HepG2 (cell line): ENCODE data around the gene APLNR. TPM values are rescaled to one million over a fixed set of nuclear protein-coding genes. Genes with fewer than 3 reads are reported as not detected.

Experiments
- ATAC-seq: fragments of 200-7000 bp; cut with Tn5 transposase; 3 replicates; pipeline ENCODE4 v1.9.1; 2020; ENCODE audit warnings: mild to moderate bottlenecking, moderate library complexity
- BruUV-seq: library from RNA; stranded (reverse); fragments of 400-500 nt; replicated peaks from 2 replicates; lab custom pipeline; 2021; lab: Mats Ljungman, UMichigan
- CTCF ChIA-PET: fragments of 300-600 bp; formaldehyde crosslinking; extraction: SDS; loops from one replicate; lab custom pipeline; 2021; ENCODE audit warnings: low total read pairs, inconsistent platforms, low intra/inter-chr PET ratio; lab: Yijun Ruan, JAX
- POLR2A ChIA-PET: fragments of 350-600 bp; sonication (Branson Sonifier 250); formaldehyde crosslinking; loops from one replicate; lab custom pipeline; 2020; ENCODE audit warnings: antibody characterized with exemption, inconsistent platforms; lab: Yijun Ruan, JAX
- DNase-seq: peaks from one replicate; pipeline ENCODE4 v3.0.0-alpha.2; 2015; ENCODE audit warnings: low spot score
- FAIRE-seq: peaks from 3 replicates; lab custom pipeline; 2011; peaks lifted over from hg19 to GRCh38; lab: Jason Lieb, UNC
- H2AFZ ChIP-seq: one replicate; pipeline ENCODE4 v1.6.1; 2011; ENCODE audit warnings: low read length, inconsistent platforms
- H3K27ac ChIP-seq: fragments of 300-600 bp; 3 replicates; pipeline ENCODE4 v1.8.0; 2011; ENCODE audit warnings: mixed run types, mild to moderate bottlenecking, mixed read lengths, low read length, inconsistent platforms; ENCODE audit not compliant: insufficient read depth; ENCODE audit errors: extremely low read length
- H3K27me3 ChIP-seq, 2 experiments: fragments of 200-600 bp in 1 of 2; 2 replicates in 1 of 2; 3 replicates in 1 of 2; pipeline versions ENCODE4 v1.6.0 to v1.8.0; 2011; ENCODE audit warnings: low read length in 2 of 2, mild to moderate bottlenecking in 2 of 2, moderate library complexity in 2 of 2, inconsistent platforms in 1 of 2; ENCODE audit not compliant: insufficient read depth in 2 of 2, control insufficient read depth in 1 of 2
- H3K36me3 ChIP-seq, 2 experiments: fragments of 200-600 bp in 1 of 2; replicated peaks in 1 of 2; 2 replicates in 1 of 2; 3 replicates in 1 of 2; pipeline versions ENCODE4 v1.5.1 to v1.8.0; 2011; ENCODE audit warnings: low read length in 2 of 2, inconsistent platforms in 1 of 2; ENCODE audit not compliant: insufficient read depth in 2 of 2, control insufficient read depth in 1 of 2
- H3K4me1 ChIP-seq: 2 replicates; pipeline ENCODE4 v1.5.1; 2012; ENCODE audit warnings: low read length, inconsistent platforms; ENCODE audit not compliant: insufficient read depth
- H3K4me2 ChIP-seq: 2 replicates; pipeline ENCODE4 v1.6.0; 2011; ENCODE audit warnings: low read depth, low read length, inconsistent platforms
- H3K4me3 ChIP-seq, 3 experiments: fragments of 200-600 bp in 1 of 3; sonication (generic), shearing (Covaris generic) in 1 of 3; replicated peaks in 1 of 3; 2 replicates each; pipeline ENCODE4 v1.5.1; 2011 to 2016; ENCODE audit warnings: low read length in 3 of 3, inconsistent platforms in 2 of 3, low read depth in 2 of 3, mild to moderate bottlenecking in 2 of 3, control low read depth in 1 of 3, mixed read lengths in 1 of 3; ENCODE audit not compliant: insufficient read depth in 1 of 3
- H3K79me2 ChIP-seq: one replicate; pipeline ENCODE4 v1.6.1; 2011; ENCODE audit warnings: low read length, inconsistent platforms; ENCODE audit not compliant: insufficient read depth
- H3K9ac ChIP-seq: 2 replicates; pipeline ENCODE4 v1.6.0; 2011; ENCODE audit warnings: mild to moderate bottlenecking, low read depth, low read length, inconsistent platforms; ENCODE audit not compliant: insufficient read depth
- H3K9me3 ChIP-seq: 2 replicates; pipeline ENCODE4 v1.5.1; 2012; ENCODE audit warnings: mild to moderate bottlenecking, low read length
- H4K20me1 ChIP-seq: 2 replicates; pipeline ENCODE4 v1.6.0; 2011; ENCODE audit warnings: inconsistent platforms, mild to moderate bottlenecking, low read length, moderate library complexity; ENCODE audit not compliant: insufficient read depth
- FOXC1 ChIP-seq: sonication (generic); formaldehyde crosslinking; IDR thresholded peaks from 2 replicates; pipeline ENCODE4 v1.8.0; 2022; ENCODE audit warnings: mild to moderate bottlenecking, missing genetic modification reagents, borderline replicate concordance
- MXD4 ChIP-seq: IDR thresholded peaks from 2 replicates; pipeline ENCODE4 v1.6.1; 2016; ENCODE audit warnings: mild to moderate bottlenecking, missing biosample characterization, missing genetic modification reagents
- NFRKB ChIP-seq: fragments of 450-650 bp; IDR thresholded peaks from 2 replicates; pipeline ENCODE4 v1.6.1; 2017
- RBM39 ChIP-seq: fragments of 200-400 bp; formaldehyde crosslinking; IDR thresholded peaks from one replicate; pipeline ENCODE4 v1.6.1; 2018; ENCODE audit warnings: antibody characterized with exemption, mild to moderate bottlenecking, low read depth, low read length; ENCODE audit not compliant: poor library complexity, severe bottlenecking
- REPIN1 ChIP-seq: sonication (generic); formaldehyde crosslinking; IDR thresholded peaks from 2 replicates; pipeline ENCODE4 v1.8.0; 2022; ENCODE audit warnings: missing genetic modification reagents, low read depth, mild to moderate bottlenecking, borderline replicate concordance
- REXO4 ChIP-seq: sonication (generic); formaldehyde crosslinking; IDR thresholded peaks from 2 replicates; pipeline ENCODE4 v1.8.0; 2022; ENCODE audit warnings: missing genetic modification reagents, mild to moderate bottlenecking, borderline replicate concordance
- SRSF9 ChIP-seq: fragments of 200-400 bp; formaldehyde crosslinking; IDR thresholded peaks from 2 replicates; pipeline ENCODE4 v1.6.1; 2018; ENCODE audit warnings: borderline replicate concordance, mild to moderate bottlenecking, low read depth, low read length; ENCODE audit not compliant: insufficient read depth, poor library complexity, severe bottlenecking
- WGBS: methylation state at CpG from one replicate; pipeline ENCODE4 v1.1.6; 2017; ENCODE audit warnings: low lambda C conversion rate; 5-methylcytosine and 5-hydroxymethylcytosine counted together
- in situ Hi-C: cut with HindIII; loops from 2 replicates; pipeline ENCODE4 v1.10.0; 2017; ENCODE audit warnings: low pct_unique_long_range_greater_than_20kb; ENCODE audit not compliant: extremely low pct_ligation_motif_present
- intact Hi-C: fragments of 100-400 bp; cut with micrococcal nuclease; formaldehyde crosslinking; loops from one replicate; pipeline ENCODE4 v1.10.0; 2022; ENCODE audit not compliant: unreplicated experiment
- polyA plus RNA-seq, 8 experiments: library from polyadenylated mRNA; depleted of rRNA in 3 of 8; stranded (reverse) in 7 of 8; unstranded in 1 of 8; fragments of >200 nt; fragmentation: Illumina TruSeq in 4 of 8; extraction: Trizol in 4 of 8; gene quantifications; 2 replicates each; pipeline versions ENCODE4 v1.2.1 to v1.2.3, GENCODE V29; 2011 to 2016; ENCODE audit warnings: low read depth in 4 of 8, missing spikeins in 1 of 8, mixed read lengths in 1 of 8; ENCODE audit not compliant: insufficient read depth in 1 of 8
- total RNA-seq, 5 experiments: library from RNA; depleted of rRNA; stranded (reverse); fragments of >200 nt; fragmentation: Illumina TruSeq; extraction: Trizol; gene quantifications; 2 replicates each; pipeline ENCODE4 v1.2.3, GENCODE V29; 2016; ENCODE audit warnings: low read depth in 1 of 5
- TF ChIP-seq, protein P1 (sequence below): sonication (generic); formaldehyde crosslinking; IDR thresholded peaks from 2 replicates; pipeline ENCODE4 v1.4.0; 2020; ENCODE audit warnings: mild to moderate bottlenecking, missing genetic modification reagents
- TF ChIP-seq, protein P2 (sequence below): IDR thresholded peaks from 2 replicates; pipeline ENCODE4 v1.6.1; 2016
- TF ChIP-seq, protein P3 (sequence below): sonication (generic); formaldehyde crosslinking; IDR thresholded peaks from 2 replicates; pipeline ENCODE4 v1.8.1; 2023; ENCODE audit warnings: mild to moderate bottlenecking, moderate library complexity, missing genetic modification reagents

The APLNR gene
- total and polyA plus RNA-seq, 2 of the 13 experiments (the other 11 are each of a cell fraction or from before 2014, with no cell fraction given), result not detected

DNA sequence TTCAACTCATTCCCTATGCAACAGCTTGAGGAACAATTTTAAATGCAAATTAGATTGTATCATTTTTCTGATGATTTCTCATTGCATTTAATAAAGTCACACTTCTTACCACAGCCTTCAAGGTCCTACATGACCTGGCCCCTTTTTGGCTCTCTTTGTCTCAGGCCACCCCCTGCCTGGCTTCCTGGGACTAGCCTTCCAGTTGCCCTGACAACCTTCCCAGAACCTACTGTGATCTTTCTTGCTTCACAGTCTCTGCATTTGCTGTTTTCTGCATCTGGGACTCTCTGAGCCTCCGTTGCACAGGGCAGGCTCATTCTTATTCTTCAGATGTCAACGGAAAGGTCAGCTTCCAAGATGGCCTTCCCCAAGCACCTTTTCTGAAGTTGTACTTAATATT, 12.9 kb downstream of the APLNR start:
- no peak overlapping the region for H3K27ac ChIP-seq
- no peaks in the 10 kb centered on the region for H3K79me2 ChIP-seq
- POLR2A ChIA-PET, result no interaction called here
- H3K4me3 ChIP-seq, result no peak overlapping the region
- no peak overlapping the region for H2AFZ ChIP-seq
- 0 out of 5 replicates have a peak, but pooled peaks cover 0 to 4% of the 10 kb centered on the region in 2 experiments for H3K27me3 ChIP-seq
- DNase-seq (no peak), FAIRE-seq (no peak), ATAC-seq (no peak)
- H3K9me3 ChIP-seq, result no peaks in the 10 kb centered on the region
- no peaks in the 10 kb centered on the region for H3K4me1 ChIP-seq
- intact Hi-C loops (no loop called here), in situ Hi-C loops (no loop called here)
- no peak overlapping the region for H3K4me2 ChIP-seq
- 0% methylated on average over 2 of the region's 2 CpGs for WGBS
- no peak for TF ChIP-seq REPIN1 (CRISPR knock-in tag)
- no peak for TF ChIP-seq SRSF9
- TF ChIP-seq, protein P1, sequence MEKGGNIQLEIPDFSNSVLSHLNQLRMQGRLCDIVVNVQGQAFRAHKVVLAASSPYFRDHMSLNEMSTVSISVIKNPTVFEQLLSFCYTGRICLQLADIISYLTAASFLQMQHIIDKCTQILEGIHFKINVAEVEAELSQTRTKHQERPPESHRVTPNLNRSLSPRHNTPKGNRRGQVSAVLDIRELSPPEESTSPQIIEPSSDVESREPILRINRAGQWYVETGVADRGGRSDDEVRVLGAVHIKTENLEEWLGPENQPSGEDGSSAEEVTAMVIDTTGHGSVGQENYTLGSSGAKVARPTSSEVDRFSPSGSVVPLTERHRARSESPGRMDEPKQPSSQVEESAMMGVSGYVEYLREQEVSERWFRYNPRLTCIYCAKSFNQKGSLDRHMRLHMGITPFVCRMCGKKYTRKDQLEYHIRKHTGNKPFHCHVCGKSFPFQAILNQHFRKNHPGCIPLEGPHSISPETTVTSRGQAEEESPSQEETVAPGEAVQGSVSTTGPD (CRISPR knock-in tag), result no peak
- TF ChIP-seq REXO4 (CRISPR knock-in tag), result no peak
- TF ChIP-seq NFRKB, result no peak
- TF ChIP-seq MXD4, result no peak
- TF ChIP-seq RBM39, result no peak
- TF ChIP-seq, protein P2, sequence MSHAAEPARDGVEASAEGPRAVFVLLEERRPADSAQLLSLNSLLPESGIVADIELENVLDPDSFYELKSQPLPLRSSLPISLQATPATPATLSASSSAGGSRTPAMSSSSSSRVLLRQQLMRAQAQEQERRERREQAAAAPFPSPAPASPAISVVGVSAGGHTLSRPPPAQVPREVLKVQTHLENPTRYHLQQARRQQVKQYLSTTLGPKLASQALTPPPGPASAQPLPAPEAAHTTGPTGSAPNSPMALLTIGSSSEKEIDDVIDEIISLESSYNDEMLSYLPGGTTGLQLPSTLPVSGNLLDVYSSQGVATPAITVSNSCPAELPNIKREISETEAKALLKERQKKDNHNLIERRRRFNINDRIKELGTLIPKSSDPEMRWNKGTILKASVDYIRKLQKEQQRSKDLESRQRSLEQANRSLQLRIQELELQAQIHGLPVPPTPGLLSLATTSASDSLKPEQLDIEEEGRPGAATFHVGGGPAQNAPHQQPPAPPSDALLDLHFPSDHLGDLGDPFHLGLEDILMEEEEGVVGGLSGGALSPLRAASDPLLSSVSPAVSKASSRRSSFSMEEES (CRISPR knock-in tag), result no peak
- no peak for TF ChIP-seq FOXC1 (CRISPR knock-in tag)
- TF ChIP-seq, protein P3, sequence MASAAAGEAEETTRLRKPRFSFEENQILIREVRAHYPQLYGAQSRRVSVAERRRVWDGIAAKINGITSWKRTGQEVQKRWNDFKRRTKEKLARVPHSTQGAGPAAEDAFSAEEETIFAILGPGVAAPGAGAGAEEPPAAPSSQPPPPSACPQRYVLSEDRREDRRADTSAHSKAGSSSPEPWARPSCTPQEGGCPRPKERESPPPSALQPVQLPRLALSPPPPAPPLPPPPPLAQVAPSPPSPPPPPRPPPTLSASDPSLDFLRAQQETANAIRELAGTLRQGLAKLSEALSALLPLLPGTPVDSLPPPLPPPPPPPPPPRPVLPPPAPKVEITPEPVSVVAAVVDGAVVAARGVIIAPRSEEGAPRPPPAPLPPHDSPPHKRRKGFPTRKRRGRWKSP, result no peak
- TF ChIP-seq, all 625 proteins: peak for 0
- H3K36me3 ChIP-seq, result no peaks in the 10 kb centered on the region
- CTCF ChIA-PET, result no interaction called here
- no TSS peak for BruUV-seq
- no peaks in the 10 kb centered on the region for H4K20me1 ChIP-seq
- H3K9ac ChIP-seq, result no peak overlapping the region
